ENCODE results near the gene CYTH3.

Gene CYTH3

GRCh38 chr7:6159524-6160031, 112.8 kb downstream of the CYTH3 start:
- TF ChIP-seq ZFX (IDR thresholded peaks at IDR 0.05; ENCODE audit: borderline replicate concordance) = no peak
- TF ChIP-seq CTCF (IDR thresholded peaks at IDR 0.05) = no peak
- no peak overlapping the region for H3K27ac ChIP-seq

GRCh38 chr7:6159097-6159483, 113.3 kb downstream of the CYTH3 start:
- no peak overlapping the region for H3K27ac ChIP-seq
- TF ChIP-seq CTCF (IDR thresholded peaks at IDR 0.05) (no peak), ZFX (IDR thresholded peaks at IDR 0.05; ENCODE audit: borderline replicate concordance) (no peak)

GRCh38 chr7:6158424-6159096, 113.9 kb downstream of the CYTH3 start:
- no peak overlapping the region for H3K27ac ChIP-seq
- TF ChIP-seq ZFX (IDR thresholded peaks at IDR 0.05; ENCODE audit: borderline replicate concordance) = no peak
- TF ChIP-seq CTCF (IDR thresholded peaks at IDR 0.05) = no peak

- TF ChIP-seq CTCF (IDR thresholded peaks at IDR 0.05) = no peak
- no peak for TF ChIP-seq ZFX (IDR thresholded peaks at IDR 0.05; ENCODE audit: borderline replicate concordance)
Measured at GRCh38 chr7:6157685-6158423, 114.6 kb downstream of the CYTH3 start.

GRCh38 chr7:6156734-6157133, 115.7 kb downstream of the CYTH3 start:
- no peak overlapping the region for H3K27ac ChIP-seq
- TF ChIP-seq ZFX (IDR thresholded peaks at IDR 0.05; ENCODE audit: borderline replicate concordance) = no peak
- no peak for TF ChIP-seq CTCF (IDR thresholded peaks at IDR 0.05)

More at GRCh38 chr7:6157685-6158423, 114.6 kb downstream of the CYTH3 start:
- H3K27ac ChIP-seq = no peak overlapping the region

- no peak for TF ChIP-seq CTCF (IDR thresholded peaks at IDR 0.05)
- no peak for TF ChIP-seq ZFX (IDR thresholded peaks at IDR 0.05; ENCODE audit: borderline replicate concordance)
- no peak overlapping the region for H3K27ac ChIP-seq
Measured at GRCh38 chr7:6155596-6155995, 116.8 kb downstream of the CYTH3 start.

Data from 22Rv1 (cell line).